Activated B cell treated with CpG ODN at 0.5 μM for 24 hours (primary cell): ENCODE measurements around the gene AGTRAP. TPM values are rescaled to one million over a fixed set of nuclear protein-coding genes. Genes with fewer than 3 reads are reported as not detected.

ENCODE experiments used
- ATAC-seq: fragments of 200-7000 bp; cut with Tn5 transposase; one replicate; pipeline ENCODE4 v1.10.0; 2021; ENCODE audit warnings: low read depth, mild to moderate bottlenecking, moderate library complexity
- CTCF ChIA-PET: fragments of 350-600 bp; sonication (Branson Sonifier 250); formaldehyde crosslinking; loops from one replicate; lab custom pipeline; 2021; ENCODE audit warnings: antibody characterized with exemption; lab: Charles Lee
- POLR2A ChIA-PET: fragments of 350-600 bp; sonication (Branson Sonifier 250); formaldehyde crosslinking; loops from one replicate; lab custom pipeline; 2021; ENCODE audit warnings: antibody characterized with exemption; lab: Charles Lee
- DNase-seq: peaks from one replicate; pipeline ENCODE4 v3.0.0; 2022
- H3K27ac Mint-ChIP-seq: one replicate; pipeline ENCODE4 v1.8.0; 2020; ENCODE audit warnings: mixed read lengths
- H3K27me3 Mint-ChIP-seq: one replicate; pipeline ENCODE4 v1.8.0; 2021; ENCODE audit warnings: mixed read lengths
- H3K36me3 Mint-ChIP-seq: one replicate; pipeline ENCODE4 v1.8.0; 2021; ENCODE audit warnings: low read depth, mixed read lengths
- H3K4me1 Mint-ChIP-seq: one replicate; pipeline ENCODE4 v1.8.0; 2021; ENCODE audit warnings: mixed read lengths
- H3K4me3 Mint-ChIP-seq: one replicate; pipeline ENCODE4 v1.8.0; 2020; ENCODE audit warnings: mild to moderate bottlenecking, mixed read lengths
- H3K9me3 Mint-ChIP-seq: one replicate; pipeline ENCODE4 v1.8.0; 2020; ENCODE audit warnings: mixed read lengths
- intact Hi-C: fragments of 100-400 bp; cut with micrococcal nuclease; formaldehyde crosslinking; loops from one replicate; pipeline ENCODE4 v1.15.1; 2024
- total RNA-seq: library from RNA; stranded (reverse); gene quantifications from 2 replicates; pipeline ENCODE4 v1.2.3, GENCODE V29; 2022
- TF ChIP-seq, protein P1 (sequence below): fragments of 200-600 bp; IDR thresholded peaks from one replicate; pipeline ENCODE4 v1.8.0; 2022; ENCODE audit warnings: antibody characterized with exemption, mild to moderate bottlenecking

AGTRAP gene
- total RNA-seq, 1 donor from 2014 or later = 13.9 TPM

DNA sequence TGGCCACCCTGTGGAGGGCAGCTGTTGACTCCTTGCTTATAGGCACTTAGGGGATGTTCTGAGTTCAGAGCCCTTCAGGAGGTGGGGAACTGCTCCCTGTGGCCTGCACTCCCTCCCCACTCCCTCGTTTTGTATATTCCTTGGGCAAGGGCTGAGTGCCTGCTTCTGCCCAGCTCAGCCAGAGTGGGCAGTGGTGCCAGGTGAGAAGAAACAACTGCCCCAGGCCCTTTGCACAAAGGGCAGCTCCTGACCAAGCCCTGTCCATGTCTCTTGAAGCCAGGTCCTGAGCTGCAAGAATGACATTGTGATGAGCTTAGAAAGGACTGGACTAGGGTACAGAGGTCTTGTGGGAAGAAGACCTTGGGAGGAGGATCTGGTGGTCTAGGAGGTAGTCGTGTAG lies 2.2 kb downstream of the AGTRAP start:
- TF ChIP-seq, protein P1, sequence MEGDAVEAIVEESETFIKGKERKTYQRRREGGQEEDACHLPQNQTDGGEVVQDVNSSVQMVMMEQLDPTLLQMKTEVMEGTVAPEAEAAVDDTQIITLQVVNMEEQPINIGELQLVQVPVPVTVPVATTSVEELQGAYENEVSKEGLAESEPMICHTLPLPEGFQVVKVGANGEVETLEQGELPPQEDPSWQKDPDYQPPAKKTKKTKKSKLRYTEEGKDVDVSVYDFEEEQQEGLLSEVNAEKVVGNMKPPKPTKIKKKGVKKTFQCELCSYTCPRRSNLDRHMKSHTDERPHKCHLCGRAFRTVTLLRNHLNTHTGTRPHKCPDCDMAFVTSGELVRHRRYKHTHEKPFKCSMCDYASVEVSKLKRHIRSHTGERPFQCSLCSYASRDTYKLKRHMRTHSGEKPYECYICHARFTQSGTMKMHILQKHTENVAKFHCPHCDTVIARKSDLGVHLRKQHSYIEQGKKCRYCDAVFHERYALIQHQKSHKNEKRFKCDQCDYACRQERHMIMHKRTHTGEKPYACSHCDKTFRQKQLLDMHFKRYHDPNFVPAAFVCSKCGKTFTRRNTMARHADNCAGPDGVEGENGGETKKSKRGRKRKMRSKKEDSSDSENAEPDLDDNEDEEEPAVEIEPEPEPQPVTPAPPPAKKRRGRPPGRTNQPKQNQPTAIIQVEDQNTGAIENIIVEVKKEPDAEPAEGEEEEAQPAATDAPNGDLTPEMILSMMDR = no peak
- Mint-ChIP-seq H3K9me3 (no peaks in the 10 kb centered on the region), H3K4me3 (no peak overlapping the region), H3K4me1 (peaks cover 40% of the 10 kb centered on the region), H3K36me3 (peaks cover 3% of the 10 kb centered on the region), H3K27ac (no peak overlapping the region), H3K27me3 (no peaks in the 10 kb centered on the region)
- no peak for DNase-seq
- intact Hi-C loops = loop anchor here (5.0 kb wide), 3 partner anchors 169 to 681 kb away; partner anchors contain the start of gene MTOR
- ChIA-PET CTCF (interaction anchor here (3.3 kb wide), 1 partner anchor 18 kb away, joined by 16 read pairs; no protein-coding TSS in a partner anchor), POLR2A (interaction anchor here (0.6 to 3.3 kb wide), 2 partner anchors 19 to 27 kb away, joined by 6 to 21 read pairs; no protein-coding TSS in a partner anchor)
- no peak for ATAC-seq

GRCh38 chr1:11738783-11739182 lies 2.8 kb downstream of the AGTRAP start:
- Mint-ChIP-seq H3K27ac (no peak overlapping the region), H3K4me3 (no peak overlapping the region), H3K27me3 (no peaks in the 10 kb centered on the region), H3K4me1 (peaks cover 40% of the 10 kb centered on the region), H3K9me3 (no peaks in the 10 kb centered on the region), H3K36me3 (peaks cover 3% of the 10 kb centered on the region)
- TF ChIP-seq, protein P1 = no peak
- intact Hi-C loops = loop anchor here (5.0 kb wide), 3 partner anchors 169 to 681 kb away; partner anchors contain the start of gene MTOR
- no peak for DNase-seq
- ATAC-seq = no peak
- POLR2A ChIA-PET = no interaction called here
- CTCF ChIA-PET = interaction anchor here (3.3 kb wide), 1 partner anchor 19 kb away, joined by 16 read pairs; no protein-coding TSS in a partner anchor

DNA sequence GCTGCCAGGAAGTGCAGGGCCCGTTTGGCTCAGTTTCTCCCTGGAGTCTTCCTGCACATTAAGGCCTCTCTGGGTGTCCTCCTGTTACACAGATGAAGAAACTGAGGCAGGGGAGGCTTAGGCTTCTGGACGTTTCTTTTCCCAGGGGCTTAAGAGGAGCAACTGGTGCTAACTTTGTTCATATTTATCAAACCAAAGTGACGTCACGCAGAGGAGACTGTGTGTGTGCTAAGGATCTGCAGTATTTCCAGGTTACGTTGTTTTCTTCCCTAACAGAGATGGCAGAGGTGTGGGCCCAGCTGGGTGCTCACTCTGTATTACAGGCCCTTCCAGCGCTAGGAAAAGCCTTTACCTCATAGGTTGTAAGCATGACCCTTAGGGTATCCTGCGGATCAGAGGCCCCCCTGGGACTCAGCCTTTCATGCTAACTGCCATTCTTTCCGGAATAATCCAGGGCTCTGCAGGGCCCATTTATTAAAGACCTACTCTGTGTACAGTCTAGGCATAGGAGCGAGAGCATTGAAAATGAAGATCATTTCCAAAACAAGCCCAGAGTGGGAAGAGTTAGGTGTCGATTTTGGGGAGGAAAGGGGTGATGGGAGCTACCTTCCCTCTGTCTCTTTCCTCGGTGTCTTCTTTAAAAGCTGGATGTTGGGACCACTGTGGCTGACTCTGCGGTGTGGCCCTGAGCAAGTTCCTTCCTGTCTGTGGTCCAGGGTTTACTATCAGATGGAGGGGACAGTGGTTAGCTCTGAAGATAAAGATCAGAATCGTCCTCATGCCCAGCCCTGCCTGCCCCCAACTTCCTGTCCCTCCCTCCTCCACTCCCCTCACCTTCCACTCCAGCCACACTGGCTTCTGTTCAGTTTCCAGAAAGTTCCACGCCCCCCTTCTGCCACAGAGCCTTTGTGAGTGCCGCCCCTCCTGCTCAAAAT lies 4.6 kb downstream of the AGTRAP start:
- no peaks in the 10 kb centered on the region for H3K9me3 Mint-ChIP-seq
- CTCF ChIA-PET = no interaction called here
- no peak for ATAC-seq
- DNase-seq = no peak
- TF ChIP-seq, protein P1 = no peak
- H3K4me1 Mint-ChIP-seq = peaks cover 37% of the 10 kb centered on the region
- H3K27ac Mint-ChIP-seq = no peak overlapping the region
- H3K36me3 Mint-ChIP-seq = peaks cover 3% of the 10 kb centered on the region
- POLR2A ChIA-PET = interaction anchor here (0.7 kb wide), 1 partner anchor 169 kb away, joined by 3 read pairs; no protein-coding TSS in a partner anchor
- no peak overlapping the region for H3K4me3 Mint-ChIP-seq
- intact Hi-C loops = no loop called here
- no peaks in the 10 kb centered on the region for H3K27me3 Mint-ChIP-seq

- peaks cover 34% of the 10 kb centered on the region for H3K4me1 Mint-ChIP-seq
- intact Hi-C loops = no loop called here
- CTCF ChIA-PET = no interaction called here
- H3K27me3 Mint-ChIP-seq = no peaks in the 10 kb centered on the region
- TF ChIP-seq, protein P1 = no peak
- POLR2A ChIA-PET = interaction anchor here (1.2 kb wide), 1 partner anchor 22 kb away, joined by 3 read pairs; no protein-coding TSS in a partner anchor
- H3K27ac Mint-ChIP-seq = no peak overlapping the region
- no peak overlapping the region for H3K4me3 Mint-ChIP-seq
- no peaks in the 10 kb centered on the region for H3K9me3 Mint-ChIP-seq
- DNase-seq (no peak), ATAC-seq (no peak)
- H3K36me3 Mint-ChIP-seq = peaks cover 7% of the 10 kb centered on the region
These were observed 5.5 kb downstream of the AGTRAP start for GRCh38 chr1:11741482-11741881.
